ENCODE measurements around the gene KCNK15.

The KCNK15 gene

GRCh38 chr20:44736170-44737021, 9.3 kb upstream of the KCNK15 start:
- DNase-seq, result no peak

- no peak for DNase-seq
These were observed 8.5 kb upstream of the KCNK15 start for GRCh38 chr20:44737116-44737515.

GRCh38 chr20:44738813-44739477, 6.7 kb upstream of the KCNK15 start:
- DNase-seq, result peak in 1 of 2 experiments; percentile 25

- no peak for DNase-seq
These were observed 5.7 kb upstream of the KCNK15 start for GRCh38 chr20:44739942-44740341.

- DNase-seq, result no peak
These were observed 3.2 kb upstream of the KCNK15 start for GRCh38 chr20:44742304-44743079.

GRCh38 chr20:44743080-44743701, 2.5 kb upstream of the KCNK15 start:
- no peak for DNase-seq

- no peak for DNase-seq
These were observed 1.6 kb upstream of the KCNK15 start for GRCh38 chr20:44743916-44744655.

- DNase-seq, result no peak
These were observed 505 bp upstream of the KCNK15 start for GRCh38 chr20:44745122-44745597.

GRCh38 chr20:44746367-44747165, 901 bp downstream of the KCNK15 start:
- DNase-seq, result no peak

- no peak for DNase-seq
These were observed 1.7 kb downstream of the KCNK15 start for GRCh38 chr20:44747166-44748004.

GRCh38 chr20:44748005-44748370, 2.3 kb downstream of the KCNK15 start:
- no peak for DNase-seq

- no peak for DNase-seq
These were observed 4.6 kb downstream of the KCNK15 start for GRCh38 chr20:44750081-44750805.

GRCh38 chr20:44752099-44752931, 6.7 kb downstream of the KCNK15 start:
- no peak for DNase-seq

- DNase-seq, result no peak
These were observed 8.9 kb downstream of the KCNK15 start for GRCh38 chr20:44754554-44754953.

GRCh38 chr20:44756011-44756688, 10.5 kb downstream of the KCNK15 start:
- no peak for DNase-seq

GRCh38 chr20:44756956-44757355, 11.3 kb downstream of the KCNK15 start:
- DNase-seq, result no peak

- DNase-seq, result no peak
These were observed 12.8 kb downstream of the KCNK15 start for GRCh38 chr20:44758247-44759101.

Data from cerebellar nuclear complex (tissue), 1 donor.